ENCODE data around the gene FER. TPM values are rescaled to one million over a fixed set of nuclear protein-coding genes. Genes with fewer than 3 reads are reported as not detected.

Gene FER
- total RNA-seq, 1 experiment from 2014 or later = 16.4 TPM

GRCh38 chr5:108820983-108821382 lies 73.3 kb downstream of the FER start:
- DNase-seq (ENCODE audit: low spot score) = no peak
- H3K27me3 ChIP-seq (replicated peaks; ENCODE audit: insufficient read depth, low read depth, low read length, poor library complexity) = no peaks in the 10 kb centered on the region
- no peaks in the 10 kb centered on the region for H3K4me1 ChIP-seq (ENCODE audit: insufficient read depth, low read length, poor library complexity, severe bottlenecking)
- POLR2A ChIA-PET (ENCODE audit: low non-redundant PET) = no interaction called here
- H3K27ac ChIP-seq (ENCODE audit: low read depth, low read length, poor library complexity, severe bottlenecking) = no peak overlapping the region
- TF ChIP-seq EZH2 (IDR thresholded peaks at IDR 0.05; ENCODE audit: borderline replicate concordance, low read depth, low read length, poor library complexity, severe bottlenecking) (no peak), CTCF (conservative IDR thresholded peaks at IDR 0.05; ENCODE audit: low read depth, low read length) (no peak)
- intact Hi-C loops (cut with micrococcal nuclease; ENCODE audit: unreplicated experiment) = no loop called here
- CTCF ChIA-PET = no interaction called here
- BruUV-seq (replicated peaks) = no TSS peak
- H3K4me3 ChIP-seq (ENCODE audit: low read depth, low read length, poor library complexity, severe bottlenecking) = no peak overlapping the region
- H3K36me3 ChIP-seq (ENCODE audit: insufficient read depth, low read length, poor library complexity, severe bottlenecking) = no peaks in the 10 kb centered on the region
- peaks cover 3% of the 10 kb centered on the region for H3K9me3 ChIP-seq (ENCODE audit: low read depth, low read length, poor library complexity, severe bottlenecking)

GRCh38 chr5:108822211-108822947 lies 74.7 kb downstream of the FER start:
- no peaks in the 10 kb centered on the region for H3K4me1 ChIP-seq (ENCODE audit: insufficient read depth, low read length, poor library complexity, severe bottlenecking)
- H3K36me3 ChIP-seq (ENCODE audit: insufficient read depth, low read length, poor library complexity, severe bottlenecking) = no peaks in the 10 kb centered on the region
- no TSS peak for BruUV-seq (replicated peaks)
- H3K27ac ChIP-seq (ENCODE audit: low read depth, low read length, poor library complexity, severe bottlenecking) = no peak overlapping the region
- intact Hi-C loops (cut with micrococcal nuclease; ENCODE audit: unreplicated experiment) = no loop called here
- CTCF ChIA-PET = no interaction called here
- no peak overlapping the region for H3K4me3 ChIP-seq (ENCODE audit: low read depth, low read length, poor library complexity, severe bottlenecking)
- TF ChIP-seq CTCF (conservative IDR thresholded peaks at IDR 0.05; ENCODE audit: low read depth, low read length) (no peak), EZH2 (IDR thresholded peaks at IDR 0.05; ENCODE audit: borderline replicate concordance, low read depth, low read length, poor library complexity, severe bottlenecking) (no peak)
- POLR2A ChIA-PET (ENCODE audit: low non-redundant PET) = no interaction called here
- no peak for DNase-seq (ENCODE audit: low spot score)
- peaks cover 3% of the 10 kb centered on the region for H3K9me3 ChIP-seq (ENCODE audit: low read depth, low read length, poor library complexity, severe bottlenecking)
- no peaks in the 10 kb centered on the region for H3K27me3 ChIP-seq (replicated peaks; ENCODE audit: insufficient read depth, low read depth, low read length, poor library complexity)

- no TSS peak for BruUV-seq (replicated peaks)
- H3K4me1 ChIP-seq (ENCODE audit: insufficient read depth, low read length, poor library complexity, severe bottlenecking) = no peaks in the 10 kb centered on the region
- ChIA-PET CTCF (no interaction called here), POLR2A (ENCODE audit: low non-redundant PET) (no interaction called here)
- peaks cover under 1% of the 10 kb centered on the region for H3K9me3 ChIP-seq (ENCODE audit: low read depth, low read length, poor library complexity, severe bottlenecking)
- H3K27me3 ChIP-seq (replicated peaks; ENCODE audit: insufficient read depth, low read depth, low read length, poor library complexity) = no peaks in the 10 kb centered on the region
- H3K27ac ChIP-seq (ENCODE audit: low read depth, low read length, poor library complexity, severe bottlenecking) = no peak overlapping the region
- no peak for DNase-seq (ENCODE audit: low spot score)
- intact Hi-C loops (cut with micrococcal nuclease; ENCODE audit: unreplicated experiment) = no loop called here
- no peak for TF ChIP-seq EZH2 (IDR thresholded peaks at IDR 0.05; ENCODE audit: borderline replicate concordance, low read depth, low read length, poor library complexity, severe bottlenecking)
- TF ChIP-seq CTCF (conservative IDR thresholded peaks at IDR 0.05; ENCODE audit: low read depth, low read length) = no peak
- no peaks in the 10 kb centered on the region for H3K36me3 ChIP-seq (ENCODE audit: insufficient read depth, low read length, poor library complexity, severe bottlenecking)
- no peak overlapping the region for H3K4me3 ChIP-seq (ENCODE audit: low read depth, low read length, poor library complexity, severe bottlenecking)
These were observed 79.4 kb downstream of the FER start for GRCh38 chr5:108827131-108827530.

All from A673 (cell line).